Activated CD8-positive, alpha-beta memory T cell treated with anti-CD3 and anti-CD28 coated beads, Interleukin-2, amount 50 U/mL, for 48 hours (primary cell): ENCODE results near the gene FAM25G.

Source experiments
- DNase-seq: peaks from one replicate; pipeline ENCODE4 v3.0.0-alpha.2; 2020

Gene FAM25G

GRCh38 chr10:47462577-47463358 is 28.7 kb downstream of the FAM25G start:
- DNase-seq: peak; percentile 17

DNA sequence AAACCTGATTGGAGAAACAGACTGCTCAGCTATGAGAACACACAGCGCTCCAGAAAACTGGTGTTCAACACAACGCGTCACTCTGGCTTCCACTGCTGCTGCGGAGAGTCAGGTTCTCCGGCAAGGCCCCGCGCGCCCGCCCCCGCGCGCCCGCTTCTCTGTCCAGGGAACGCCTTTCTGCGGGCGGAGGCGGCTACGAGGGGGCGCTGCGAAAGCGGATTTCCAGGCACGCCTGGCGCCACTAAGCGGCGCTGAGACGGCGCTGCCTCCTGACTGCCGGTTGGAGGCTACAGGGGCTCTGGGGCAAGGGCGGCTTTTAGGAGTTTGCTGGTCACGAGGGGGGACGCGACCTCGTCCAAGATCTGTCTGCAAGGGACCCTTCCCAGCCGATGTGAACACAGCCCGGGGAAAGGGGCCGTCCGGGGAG is 30.2 kb downstream of the FAM25G start:
- peak; percentile 60 for DNase-seq

- peak; percentile 17 for DNase-seq
Measured at GRCh38 chr10:47458466-47459154, 32.9 kb downstream of the FAM25G start.

DNA sequence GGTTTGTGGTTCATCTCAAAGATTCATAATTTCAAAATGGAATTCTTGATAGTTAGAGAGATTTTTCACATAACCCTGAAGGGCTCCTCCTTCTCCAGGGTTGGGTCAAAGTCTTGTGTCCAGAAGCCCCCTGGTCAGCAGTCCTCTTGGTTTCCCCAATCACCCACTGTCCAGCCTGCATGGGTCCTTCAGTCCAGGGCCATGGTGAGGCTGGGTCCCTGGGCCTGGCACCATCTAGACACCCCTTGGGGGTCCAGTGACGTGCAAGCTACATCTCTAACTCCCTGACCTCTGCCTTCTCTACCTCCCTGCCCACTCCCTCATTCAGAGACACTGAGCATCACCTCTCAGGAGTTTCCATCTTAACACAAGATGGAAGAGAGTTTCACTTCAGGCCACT is 33.7 kb downstream of the FAM25G start:
- peak; percentile 30 for DNase-seq

DNA sequence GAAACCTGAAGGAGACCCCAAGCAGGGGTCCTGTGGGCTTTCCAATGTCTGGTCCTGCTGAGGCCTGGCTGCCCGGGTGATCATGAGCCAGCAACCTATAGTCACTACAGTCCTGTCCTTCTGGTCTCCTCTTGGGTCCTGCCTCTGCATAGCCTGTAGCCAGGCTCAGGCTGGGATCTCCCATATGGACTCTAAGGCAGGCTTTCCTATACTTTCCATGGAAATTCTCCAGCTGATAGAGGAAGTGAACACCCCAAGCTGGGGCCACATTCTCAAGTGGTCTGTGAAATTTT is 34.0 kb downstream of the FAM25G start:
- DNase-seq: peak; percentile 44

DNA sequence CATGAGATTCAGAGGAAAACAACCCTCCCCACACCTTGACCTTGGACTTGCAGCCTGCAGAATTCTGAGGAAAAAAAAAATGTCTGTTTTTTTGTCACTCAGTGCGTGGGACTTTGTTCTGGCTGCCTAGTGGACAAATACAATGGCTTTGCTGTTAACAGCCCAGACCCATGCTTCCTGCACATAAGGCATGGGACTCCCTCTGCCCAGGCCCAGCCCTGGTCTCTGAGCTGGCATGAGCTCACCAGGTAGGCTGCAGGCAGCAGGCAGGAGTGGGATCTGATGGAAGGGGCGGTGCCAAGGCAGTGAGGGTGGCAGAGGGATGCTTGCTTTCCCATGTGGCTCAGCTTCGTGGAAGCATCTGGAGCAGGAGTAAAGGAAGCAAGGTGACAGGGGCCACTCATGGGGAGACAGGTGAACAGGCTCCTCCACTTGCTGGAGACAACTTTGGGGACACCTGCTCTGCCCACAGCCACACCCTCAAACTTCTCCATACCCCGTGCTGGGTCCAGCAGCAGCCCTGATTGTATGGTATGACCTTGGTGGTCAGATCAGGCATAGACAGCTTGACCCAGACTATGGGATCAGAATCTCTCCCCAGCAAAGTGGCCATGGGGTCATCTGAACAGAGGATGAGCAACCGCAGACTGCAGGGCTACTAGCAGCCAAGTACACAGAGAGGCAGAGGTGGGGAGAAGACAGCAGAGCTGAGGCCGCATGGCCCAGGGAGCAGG is 34.5 kb downstream of the FAM25G start:
- peak; percentile 44 for DNase-seq

GRCh38 chr10:47456079-47456785 is 35.3 kb downstream of the FAM25G start:
- no peak for DNase-seq

DNA sequence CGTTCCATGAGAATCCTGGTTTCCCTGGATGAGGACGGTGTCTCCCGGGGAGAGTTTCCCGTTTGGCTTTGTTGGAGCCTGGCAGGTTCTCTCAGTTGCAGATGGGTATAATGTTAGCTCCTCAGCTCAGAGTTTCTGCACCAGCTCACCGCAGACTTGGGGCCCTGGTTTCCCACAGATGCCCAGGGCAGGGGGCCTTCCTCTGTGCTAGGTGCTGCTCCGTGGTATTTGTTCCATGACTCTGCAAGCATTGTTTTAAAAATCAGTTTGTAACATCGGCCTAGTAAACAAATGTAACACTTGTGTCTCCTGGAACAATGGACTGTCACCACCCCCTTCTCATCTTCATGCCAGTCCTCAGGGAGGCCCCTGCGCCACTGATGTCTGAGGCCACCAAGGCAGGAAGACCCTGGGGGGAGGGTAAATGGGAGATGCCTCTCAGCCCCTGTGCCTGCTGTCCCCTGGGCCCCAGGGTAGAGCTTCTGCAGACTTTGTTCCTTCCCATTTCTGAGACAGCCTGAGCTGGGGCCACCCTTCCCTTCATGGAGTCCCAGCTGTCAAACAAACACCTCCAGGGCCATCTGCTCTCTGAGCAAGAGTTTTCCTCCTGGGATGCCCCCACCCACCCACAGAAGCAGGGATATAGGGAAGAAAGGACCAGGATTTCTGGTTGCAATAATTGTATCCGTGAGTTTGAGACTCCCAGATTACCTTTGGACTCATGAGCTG is 36.0 kb downstream of the FAM25G start:
- peak; percentile 29 for DNase-seq

DNA sequence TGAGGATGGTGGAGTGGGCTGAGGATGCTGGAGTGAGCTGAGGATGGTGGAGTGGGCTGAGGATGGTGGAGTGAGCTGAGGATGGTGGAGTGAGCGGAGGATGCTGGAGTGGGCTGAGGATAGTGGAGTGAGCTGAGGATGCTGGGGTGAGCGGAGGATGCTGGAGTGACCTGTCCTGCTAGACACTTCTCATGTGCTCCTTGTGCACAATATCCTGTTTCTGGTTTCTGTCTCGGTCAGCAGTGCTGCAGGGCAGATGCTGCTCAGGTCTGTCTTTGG is 36.8 kb downstream of the FAM25G start:
- DNase-seq: no peak

- DNase-seq: no peak
Measured at GRCh38 chr10:47454008-47454779, 37.3 kb downstream of the FAM25G start.

DNA sequence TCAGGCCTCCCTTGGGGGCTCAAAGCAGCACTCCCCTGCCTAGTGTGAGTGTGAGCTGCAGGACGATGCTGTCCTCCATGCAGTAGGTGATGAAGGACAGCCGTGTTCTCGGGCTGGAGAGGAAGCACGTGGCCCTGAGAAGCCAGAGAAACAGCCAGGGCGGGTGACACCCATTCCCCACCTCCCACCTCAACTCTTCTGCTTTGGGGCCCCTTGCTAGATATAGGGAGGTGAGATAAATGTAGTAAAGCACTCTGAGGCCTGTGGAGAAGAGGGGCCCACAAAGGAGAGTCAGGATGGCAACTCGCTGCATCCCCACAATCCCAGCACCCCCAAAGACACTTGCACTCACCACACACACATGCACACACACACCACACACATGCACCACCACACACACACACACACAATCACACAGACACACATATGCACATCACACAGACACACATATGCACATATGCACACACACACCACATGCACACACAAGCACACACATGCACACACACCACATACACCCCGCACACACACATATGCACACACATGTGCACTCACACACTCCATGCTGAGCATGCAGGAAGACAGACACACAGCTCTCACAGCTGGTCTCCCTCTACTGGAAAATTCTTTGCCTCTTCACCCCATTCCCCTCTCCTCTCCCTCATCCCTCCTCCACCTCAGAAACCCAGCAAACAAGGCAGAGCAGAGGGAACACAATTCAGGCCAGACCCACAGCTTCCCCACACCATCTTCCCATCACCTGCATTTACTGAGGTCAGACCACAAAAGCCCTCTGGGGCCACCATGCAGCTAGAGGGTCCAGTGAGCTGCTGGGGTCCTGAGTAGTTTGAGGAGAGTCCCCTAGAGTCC is 38.1 kb downstream of the FAM25G start:
- no peak for DNase-seq

DNA sequence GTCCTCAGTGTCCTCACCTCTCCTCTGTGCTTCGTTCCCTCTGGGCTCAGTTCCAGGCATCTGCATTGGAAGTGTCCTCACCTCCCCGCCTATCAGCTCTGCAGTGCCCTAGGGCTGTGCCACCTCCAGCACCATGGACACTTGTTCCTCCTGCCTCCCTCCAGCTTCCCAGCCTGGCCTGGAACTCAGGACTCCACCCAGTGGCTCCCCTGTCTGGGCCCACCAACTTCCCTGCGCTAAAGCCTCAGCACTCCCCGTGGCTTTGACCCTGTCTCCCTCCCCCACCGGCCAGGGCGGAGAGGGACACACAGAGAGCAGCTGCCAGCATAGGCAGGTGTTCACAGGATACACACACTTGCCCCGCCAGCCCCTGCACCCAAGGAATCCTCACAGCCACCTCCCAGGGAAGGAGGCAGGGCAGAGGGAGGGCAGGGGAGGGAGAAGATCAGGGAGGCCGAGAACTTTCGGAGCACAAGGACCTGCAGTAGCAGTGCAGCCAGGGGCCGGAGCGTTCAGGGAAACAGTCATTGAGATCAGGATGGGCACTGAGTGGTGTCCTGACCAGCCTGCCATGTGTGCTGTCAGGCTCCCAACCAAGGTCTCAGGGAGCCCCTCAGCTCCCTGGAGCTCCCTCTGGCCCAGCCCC is 38.9 kb downstream of the FAM25G start:
- no peak for DNase-seq

GRCh38 chr10:47451998-47452494 is 39.5 kb downstream of the FAM25G start:
- DNase-seq: no peak

DNA sequence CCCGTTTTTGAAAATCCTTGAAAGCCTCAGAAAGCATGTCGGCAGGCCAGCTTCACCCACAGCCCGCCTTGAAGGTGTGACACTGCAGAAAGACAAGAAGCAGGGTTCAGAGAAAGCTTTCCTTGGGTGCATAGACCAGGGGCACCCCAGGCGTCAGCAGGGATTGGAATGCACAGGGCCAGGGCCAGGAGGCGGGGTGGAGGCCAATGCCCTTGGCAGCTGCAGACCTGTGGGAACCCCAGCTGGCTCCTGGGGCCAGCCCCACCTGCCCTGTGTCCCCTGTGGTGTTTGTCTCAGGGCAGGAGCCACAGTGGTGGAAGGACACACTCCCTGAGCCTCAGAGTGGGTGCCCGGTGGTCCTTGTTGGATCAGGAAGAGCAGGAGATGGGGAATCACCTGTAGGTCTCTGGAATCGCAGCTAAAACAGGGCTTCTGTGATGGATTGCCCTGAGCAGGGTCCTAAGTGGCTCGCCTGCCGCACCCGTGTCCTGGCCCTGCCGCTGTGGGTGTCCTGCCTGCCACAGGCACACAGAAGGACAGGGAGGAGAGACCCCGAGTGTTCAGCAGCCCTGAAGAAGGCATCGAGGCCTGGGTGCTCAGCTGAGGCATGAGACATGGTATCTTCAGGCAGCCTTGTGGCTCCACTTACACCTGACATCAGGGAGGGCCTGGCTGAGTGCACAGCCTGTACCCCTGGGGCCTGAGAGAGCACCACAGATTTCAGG is 40.1 kb downstream of the FAM25G start:
- no peak for DNase-seq

- DNase-seq: no peak
Measured at GRCh38 chr10:47450442-47450841, 41.1 kb downstream of the FAM25G start.

GRCh38 chr10:47449979-47450378 is 41.5 kb downstream of the FAM25G start:
- no peak for DNase-seq

- DNase-seq: no peak
Measured at GRCh38 chr10:47449102-47449978, 42.2 kb downstream of the FAM25G start.

DNA sequence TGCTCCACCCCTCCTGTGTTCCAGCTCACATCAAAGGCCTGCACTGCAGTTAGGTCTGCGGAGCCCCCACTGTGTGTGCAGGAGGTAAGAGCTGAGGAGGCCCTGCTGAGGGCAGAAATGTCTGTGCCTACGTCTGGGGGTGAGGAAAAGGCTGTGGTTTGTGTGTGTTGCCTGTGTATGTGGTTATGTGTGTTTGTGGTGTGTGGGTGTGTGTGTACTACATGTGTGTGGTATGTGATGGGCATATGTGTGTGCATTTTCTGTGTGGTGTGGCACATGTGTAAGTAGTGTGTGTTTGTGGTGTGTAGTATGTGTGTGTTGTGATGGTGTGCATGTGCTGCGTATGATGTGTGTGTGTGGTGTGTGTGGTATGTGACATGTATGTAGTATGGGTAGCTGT is 43.8 kb downstream of the FAM25G start:
- DNase-seq: no peak

DNA sequence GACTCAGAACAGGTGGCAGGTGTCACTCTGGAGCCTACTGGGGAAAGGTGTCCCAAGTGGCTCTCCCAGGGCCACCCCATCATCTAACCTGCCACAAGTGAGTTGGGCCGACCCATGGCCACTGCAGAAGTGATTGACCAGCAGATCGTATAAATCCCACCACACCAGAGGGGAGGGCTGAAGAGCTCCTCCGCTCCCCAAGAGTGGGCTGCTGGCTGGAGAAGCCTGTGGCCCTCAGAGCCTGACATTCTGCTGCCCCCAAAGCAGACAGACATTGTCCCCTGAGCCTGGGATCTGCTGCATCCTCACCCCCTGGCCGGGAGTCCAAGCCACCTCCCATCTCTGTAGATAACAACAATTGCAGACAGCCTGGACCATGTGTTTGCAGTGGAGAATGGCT is 44.3 kb downstream of the FAM25G start:
- DNase-seq: no peak
